ENCODE data around the gene TTC21A.

DNA sequence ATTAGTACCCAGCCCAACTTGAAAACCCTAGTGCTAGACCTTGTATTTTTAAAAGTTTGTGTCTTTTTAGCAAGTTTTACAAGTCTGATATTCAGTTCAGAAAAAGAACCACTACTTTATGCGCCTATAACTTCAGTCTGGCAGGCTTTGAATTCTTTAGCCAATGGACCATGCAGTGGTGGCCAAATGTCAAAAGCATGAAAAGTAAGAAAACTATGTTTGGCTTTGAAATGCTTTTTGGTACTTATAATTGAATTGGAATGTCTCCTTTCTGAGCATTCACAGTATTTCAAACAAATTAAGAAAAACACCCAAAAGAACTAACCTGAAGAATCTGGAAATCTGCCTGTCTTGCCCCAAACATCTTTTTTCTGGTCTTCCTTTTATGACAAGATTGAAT, 42.8 kb upstream of the TTC21A start:
- TF ChIP-seq, protein P1, sequence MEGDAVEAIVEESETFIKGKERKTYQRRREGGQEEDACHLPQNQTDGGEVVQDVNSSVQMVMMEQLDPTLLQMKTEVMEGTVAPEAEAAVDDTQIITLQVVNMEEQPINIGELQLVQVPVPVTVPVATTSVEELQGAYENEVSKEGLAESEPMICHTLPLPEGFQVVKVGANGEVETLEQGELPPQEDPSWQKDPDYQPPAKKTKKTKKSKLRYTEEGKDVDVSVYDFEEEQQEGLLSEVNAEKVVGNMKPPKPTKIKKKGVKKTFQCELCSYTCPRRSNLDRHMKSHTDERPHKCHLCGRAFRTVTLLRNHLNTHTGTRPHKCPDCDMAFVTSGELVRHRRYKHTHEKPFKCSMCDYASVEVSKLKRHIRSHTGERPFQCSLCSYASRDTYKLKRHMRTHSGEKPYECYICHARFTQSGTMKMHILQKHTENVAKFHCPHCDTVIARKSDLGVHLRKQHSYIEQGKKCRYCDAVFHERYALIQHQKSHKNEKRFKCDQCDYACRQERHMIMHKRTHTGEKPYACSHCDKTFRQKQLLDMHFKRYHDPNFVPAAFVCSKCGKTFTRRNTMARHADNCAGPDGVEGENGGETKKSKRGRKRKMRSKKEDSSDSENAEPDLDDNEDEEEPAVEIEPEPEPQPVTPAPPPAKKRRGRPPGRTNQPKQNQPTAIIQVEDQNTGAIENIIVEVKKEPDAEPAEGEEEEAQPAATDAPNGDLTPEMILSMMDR (conservative IDR thresholded peaks at IDR 0.05 in 1 of 2, IDR thresholded peaks at IDR 0.05 in 1 of 2; ENCODE audit: low read depth in 1 of 2, low read length in 2 of 2) = no peak
- TF ChIP-seq EZH2 (IDR thresholded peaks at IDR 0.05; ENCODE audit: low read length, missing control alignments) = no peak

Data from fibroblast of lung (primary cell).